Skeletal muscle cell (primary cell): Measurements from ENCODE around the gene EFCAB13.

Source experiments
- DNase-seq: peaks from one replicate; pipeline ENCODE4 v3.0.0-alpha.2; 2010; ENCODE audit warnings: low read depth
- H3K4me3 ChIP-seq: 2 replicates; pipeline ENCODE4 v1.5.1; 2011; ENCODE audit warnings: low read depth, mild to moderate bottlenecking, control low read depth, low read length, moderate library complexity

The EFCAB13 gene

DNA sequence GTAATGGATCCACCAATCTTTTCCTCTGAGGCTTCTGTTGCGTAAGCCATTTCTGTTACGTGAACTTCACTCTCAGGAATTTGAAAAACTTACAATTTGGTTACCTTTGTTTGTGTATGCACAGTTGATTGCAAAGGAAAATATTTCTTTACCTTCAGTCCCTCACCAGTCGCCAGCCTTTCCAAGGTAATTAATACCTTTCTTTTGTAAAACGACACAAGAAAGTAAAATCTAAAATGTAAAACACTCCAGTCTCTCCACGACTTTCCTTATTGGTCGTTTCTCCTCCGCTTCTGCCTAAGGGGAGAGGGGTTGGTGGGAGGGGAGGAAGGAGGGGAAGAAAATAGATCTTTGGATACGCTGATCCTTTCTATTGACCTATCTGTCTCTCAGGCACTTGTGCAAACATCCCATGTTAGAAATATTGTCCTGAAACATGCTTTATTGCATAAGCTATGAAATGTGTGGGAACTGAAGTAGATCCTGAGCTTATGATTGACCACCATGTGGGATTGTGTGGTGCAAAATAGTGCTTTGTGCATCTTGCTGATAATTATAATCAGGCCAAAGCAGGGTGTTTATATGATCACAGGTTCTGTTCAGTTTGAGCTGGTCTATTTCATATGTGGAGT lies 32.4 kb upstream of the EFCAB13 start:
- H3K4me3 ChIP-seq: no peak overlapping the region
- DNase-seq: no peak

DNA sequence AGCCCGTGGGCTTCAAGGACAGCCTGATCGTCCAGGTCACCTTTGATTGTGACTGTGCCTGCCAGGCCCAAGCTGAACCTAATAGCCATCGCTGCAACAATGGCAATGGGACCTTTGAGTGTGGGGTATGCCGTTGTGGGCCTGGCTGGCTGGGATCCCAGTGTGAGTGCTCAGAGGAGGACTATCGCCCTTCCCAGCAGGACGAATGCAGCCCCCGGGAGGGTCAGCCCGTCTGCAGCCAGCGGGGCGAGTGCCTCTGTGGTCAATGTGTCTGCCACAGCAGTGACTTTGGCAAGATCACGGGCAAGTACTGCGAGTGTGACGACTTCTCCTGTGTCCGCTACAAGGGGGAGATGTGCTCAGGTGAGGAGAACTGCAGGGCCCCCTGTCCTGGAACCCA lies 31.5 kb upstream of the EFCAB13 start:
- H3K4me3 ChIP-seq: no peak overlapping the region
- no peak for DNase-seq

DNA sequence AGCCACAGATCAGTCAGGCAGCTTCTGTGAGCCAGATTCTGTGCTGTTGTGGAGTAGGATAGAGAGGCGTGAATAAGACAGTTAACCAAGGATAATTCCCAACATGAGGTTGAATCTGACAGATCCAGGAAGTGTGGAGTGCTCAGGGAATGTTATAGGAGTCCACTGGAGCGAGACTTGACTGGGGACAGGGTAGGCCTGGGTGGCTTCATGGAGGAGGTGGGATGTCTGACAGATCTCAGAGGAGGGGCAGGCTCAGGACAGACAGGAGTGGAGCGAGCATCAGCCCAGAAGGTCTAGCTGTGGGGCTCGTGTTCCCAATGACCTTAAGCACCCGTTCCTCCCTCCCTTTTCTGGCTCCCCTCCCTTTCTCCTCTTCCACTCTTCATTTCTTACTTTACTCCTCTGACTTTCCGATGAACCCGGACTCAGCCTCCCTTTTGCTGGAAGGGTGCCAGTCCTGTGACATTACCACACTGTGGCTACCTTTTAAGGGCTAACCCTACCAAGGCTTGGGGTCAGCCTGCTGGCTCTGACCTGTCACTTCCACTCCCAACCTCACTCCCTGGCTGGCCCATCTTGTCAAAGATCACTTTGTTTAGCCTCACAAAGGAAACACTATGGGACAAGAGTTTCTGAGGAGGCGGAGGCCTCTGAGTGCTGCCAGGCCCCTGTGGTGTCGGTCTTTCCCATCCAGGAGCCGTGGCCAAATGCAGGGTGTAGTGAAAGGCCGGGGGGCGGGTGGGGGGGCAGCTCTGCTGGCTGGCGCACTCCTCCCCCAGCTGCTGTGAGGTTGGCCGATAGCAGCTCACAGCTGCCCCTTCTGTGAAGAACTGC lies 28.5 kb upstream of the EFCAB13 start:
- no peak overlapping the region for H3K4me3 ChIP-seq
- no peak for DNase-seq

DNA sequence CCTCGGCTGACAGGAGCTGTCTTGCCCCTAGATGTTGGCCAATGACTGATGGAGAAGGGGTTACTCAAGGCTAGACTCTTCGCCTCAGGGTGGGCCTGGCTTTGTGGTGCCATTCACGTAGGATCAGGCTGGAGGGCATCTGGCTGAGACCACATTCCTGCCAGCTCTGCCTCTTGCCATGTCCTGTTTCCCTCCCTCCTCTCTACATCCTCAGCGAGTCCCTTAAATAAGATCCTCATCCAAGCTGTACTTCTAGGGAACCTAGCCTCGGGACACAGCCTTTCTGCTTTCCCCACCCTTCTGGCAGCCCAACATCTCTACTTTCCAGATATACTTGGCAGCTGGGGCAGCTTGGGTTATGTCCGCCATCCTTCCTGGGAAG lies 27.9 kb upstream of the EFCAB13 start:
- no peak overlapping the region for H3K4me3 ChIP-seq
- no peak for DNase-seq

DNA sequence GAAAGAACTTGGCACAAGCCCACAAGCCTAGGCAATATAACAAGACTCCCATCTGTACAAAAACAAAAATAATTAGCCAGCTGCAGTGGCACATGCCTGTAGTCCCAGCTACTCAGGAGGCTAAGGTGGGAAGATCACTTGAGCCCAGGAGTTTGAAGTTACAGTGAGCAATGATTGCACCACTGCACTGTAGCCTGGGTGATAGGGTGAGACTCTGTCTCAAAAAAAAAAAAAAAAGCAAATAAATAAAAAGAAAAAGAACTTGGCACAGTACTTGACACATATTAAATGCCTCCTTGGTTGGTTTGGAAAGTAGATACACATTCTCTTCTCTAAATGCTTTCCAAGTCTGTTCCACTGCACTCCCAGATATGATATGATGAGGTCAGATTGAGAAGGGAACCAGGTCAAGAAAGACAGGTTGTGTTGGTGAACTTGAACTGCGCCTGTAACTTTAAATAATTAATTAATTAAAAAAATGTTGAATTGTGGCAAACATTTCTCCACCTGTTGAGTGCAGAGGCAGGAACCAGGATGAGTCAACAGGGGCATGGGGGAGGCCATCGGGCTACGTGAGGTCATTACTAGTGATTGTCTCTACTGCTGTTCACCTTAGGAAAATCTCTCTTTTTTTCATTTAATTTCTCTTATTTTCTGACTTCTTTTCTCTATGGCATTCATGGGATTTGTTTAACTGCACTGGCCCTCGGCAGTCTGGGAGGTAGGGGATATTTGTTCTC lies 25.9 kb upstream of the EFCAB13 start:
- no peak overlapping the region for H3K4me3 ChIP-seq
- DNase-seq: no peak

DNA sequence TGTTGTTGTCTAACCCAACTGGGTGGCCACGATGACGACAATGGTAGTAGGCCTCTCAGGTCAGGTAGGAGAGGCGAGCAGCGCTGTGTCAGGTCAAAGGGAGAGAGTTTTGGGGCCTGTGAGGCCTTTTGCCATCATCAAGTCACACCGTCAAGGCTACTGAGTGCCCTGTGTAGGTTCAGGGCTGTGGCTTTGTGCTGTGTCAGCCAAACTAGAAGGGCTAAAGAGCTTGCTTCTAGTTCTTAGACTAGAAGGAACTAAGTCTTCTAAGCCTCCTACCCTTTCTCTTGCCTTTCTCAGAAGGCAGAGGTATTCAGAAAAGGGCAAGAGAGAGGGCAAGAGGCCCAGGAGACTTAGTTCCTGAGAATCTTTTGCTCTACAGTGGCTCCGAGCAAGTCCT lies 25.0 kb upstream of the EFCAB13 start:
- DNase-seq: no peak
- no peak overlapping the region for H3K4me3 ChIP-seq

DNA sequence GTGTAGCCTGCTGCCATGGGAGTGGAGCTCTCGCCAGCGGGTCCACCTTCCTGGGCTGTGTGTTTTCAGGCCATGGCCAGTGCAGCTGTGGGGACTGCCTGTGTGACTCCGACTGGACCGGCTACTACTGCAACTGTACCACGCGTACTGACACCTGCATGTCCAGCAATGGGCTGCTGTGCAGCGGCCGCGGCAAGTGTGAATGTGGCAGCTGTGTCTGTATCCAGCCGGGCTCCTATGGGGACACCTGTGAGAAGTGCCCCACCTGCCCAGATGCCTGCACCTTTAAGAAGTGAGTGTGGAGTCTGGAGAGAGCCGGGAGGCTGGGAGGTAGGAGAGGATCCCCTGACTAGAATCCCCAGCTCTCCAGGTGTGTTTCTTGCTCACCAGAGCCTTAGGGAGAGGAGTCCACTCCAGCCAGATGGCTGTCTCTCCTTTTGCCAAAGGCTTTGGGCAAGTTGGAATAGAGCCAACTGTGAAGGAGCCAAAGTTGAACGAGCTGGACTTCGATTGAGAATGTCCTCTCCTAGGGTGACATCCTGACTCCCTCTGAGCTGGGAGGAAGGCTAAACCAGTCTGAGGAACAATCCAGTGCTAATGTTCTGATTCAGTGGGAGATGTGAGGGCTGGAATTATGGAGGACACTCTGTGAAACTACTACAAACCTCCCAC lies 24.4 kb upstream of the EFCAB13 start:
- no peak for DNase-seq
- no peak overlapping the region for H3K4me3 ChIP-seq

DNA sequence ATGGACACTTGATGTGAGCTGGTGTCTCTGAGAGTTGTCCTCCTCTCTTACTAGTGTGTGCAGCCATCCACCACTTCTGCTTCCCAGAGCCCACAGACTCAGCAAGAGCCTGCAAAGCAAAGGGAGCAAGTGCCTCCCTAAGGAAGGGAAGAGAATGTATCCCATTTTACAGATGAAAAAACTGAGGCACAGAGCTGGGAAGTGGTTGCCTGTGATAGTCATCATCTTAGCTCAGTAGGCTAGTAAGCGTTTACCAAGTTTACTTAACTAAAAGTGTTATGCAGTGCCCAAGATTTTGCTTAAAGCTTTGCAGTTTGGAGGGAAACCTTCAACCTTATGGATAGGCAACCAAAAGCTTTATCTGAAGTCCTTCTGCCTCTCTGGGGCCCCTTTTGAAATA lies 23.0 kb upstream of the EFCAB13 start:
- DNase-seq: no peak
- no peak overlapping the region for H3K4me3 ChIP-seq

DNA sequence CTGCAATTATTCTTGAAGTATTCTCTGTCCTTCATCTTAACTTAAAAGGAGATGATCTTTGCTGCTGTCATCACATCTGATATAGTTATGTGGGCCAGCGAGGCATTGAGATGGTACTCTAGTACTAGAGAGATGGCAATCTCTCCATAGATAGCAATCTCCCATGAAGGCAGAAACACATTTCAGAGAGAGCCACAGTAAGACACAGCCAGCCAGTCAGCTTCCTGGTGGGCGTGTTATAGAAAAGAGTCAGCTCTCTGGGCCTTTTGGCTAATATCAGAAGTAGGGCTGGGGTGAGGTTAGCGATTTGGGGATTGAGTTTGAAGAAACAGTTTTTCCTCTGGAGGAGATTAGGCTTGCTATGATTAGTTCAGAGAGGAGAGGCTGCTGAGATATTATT lies 22.6 kb upstream of the EFCAB13 start:
- H3K4me3 ChIP-seq: no peak overlapping the region
- no peak for DNase-seq

DNA sequence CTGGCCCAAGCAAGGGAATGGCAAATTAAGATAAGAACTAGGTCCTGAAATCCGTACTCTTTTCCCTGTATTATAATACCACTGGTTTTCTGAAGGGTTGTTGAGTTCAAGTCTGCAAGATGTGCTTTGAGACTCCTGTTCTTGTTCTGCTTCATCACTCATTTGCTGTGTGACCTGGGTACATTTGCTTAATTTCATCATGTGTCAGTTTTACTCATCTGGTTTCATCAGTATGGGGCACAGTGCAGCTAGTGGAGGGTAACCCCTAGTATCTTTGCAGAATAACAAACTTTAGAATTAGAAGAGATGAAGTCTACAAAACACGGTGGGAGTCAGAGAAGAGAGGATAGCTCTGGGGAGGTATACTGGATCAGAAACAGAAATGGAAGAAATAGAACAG lies 21.9 kb upstream of the EFCAB13 start:
- no peak overlapping the region for H3K4me3 ChIP-seq
- DNase-seq: no peak

DNA sequence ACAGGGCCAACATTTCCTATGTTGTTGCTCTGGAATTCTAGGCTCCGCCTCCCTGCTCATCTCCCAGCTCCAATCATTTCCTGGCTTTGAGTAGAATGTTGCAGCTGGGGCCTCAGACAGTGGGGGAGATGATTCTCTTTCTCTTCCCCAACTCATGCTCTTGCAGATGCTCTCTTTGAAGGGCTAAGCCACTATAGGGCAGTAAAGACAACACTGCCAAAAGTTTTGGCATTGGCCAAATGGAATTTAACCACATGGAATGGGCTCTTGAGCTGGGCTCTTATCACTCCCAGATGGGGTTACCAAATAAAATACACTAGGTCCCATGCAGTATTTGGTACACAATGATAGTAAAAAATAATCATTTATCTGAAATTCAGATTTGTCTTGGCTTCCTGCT lies 19.6 kb upstream of the EFCAB13 start:
- DNase-seq: no peak
- H3K4me3 ChIP-seq: no peak overlapping the region

DNA sequence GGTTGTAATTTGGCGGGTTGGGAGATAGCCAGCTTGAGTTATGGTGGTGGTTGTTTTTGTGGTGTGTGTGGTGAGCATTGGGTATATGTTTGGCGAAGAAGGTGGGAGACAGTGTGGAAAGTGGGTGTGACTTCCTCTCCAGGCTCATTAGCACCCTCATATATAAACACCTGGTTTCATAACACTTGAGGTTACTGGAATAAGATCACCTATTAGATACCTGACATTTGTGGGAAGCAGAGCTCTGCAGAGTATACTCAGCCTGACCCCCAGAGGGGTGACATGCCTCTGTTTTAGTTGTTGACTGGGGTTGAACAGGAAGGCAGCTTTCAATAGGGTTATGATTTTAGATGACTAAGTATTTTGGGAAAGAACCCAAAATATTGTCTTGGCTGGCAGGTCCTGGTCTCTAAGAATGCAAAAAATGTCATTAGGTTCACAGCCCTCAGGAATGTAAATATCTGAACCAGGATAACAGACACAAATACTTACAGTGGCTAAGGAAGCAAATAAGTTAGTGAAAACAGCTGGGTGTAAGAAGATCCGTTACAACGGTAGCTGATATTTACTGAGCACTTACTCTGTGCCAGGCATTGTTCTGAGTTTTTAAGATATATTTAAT lies 18.3 kb upstream of the EFCAB13 start:
- no peak overlapping the region for H3K4me3 ChIP-seq
- DNase-seq: peak; percentile 60

DNA sequence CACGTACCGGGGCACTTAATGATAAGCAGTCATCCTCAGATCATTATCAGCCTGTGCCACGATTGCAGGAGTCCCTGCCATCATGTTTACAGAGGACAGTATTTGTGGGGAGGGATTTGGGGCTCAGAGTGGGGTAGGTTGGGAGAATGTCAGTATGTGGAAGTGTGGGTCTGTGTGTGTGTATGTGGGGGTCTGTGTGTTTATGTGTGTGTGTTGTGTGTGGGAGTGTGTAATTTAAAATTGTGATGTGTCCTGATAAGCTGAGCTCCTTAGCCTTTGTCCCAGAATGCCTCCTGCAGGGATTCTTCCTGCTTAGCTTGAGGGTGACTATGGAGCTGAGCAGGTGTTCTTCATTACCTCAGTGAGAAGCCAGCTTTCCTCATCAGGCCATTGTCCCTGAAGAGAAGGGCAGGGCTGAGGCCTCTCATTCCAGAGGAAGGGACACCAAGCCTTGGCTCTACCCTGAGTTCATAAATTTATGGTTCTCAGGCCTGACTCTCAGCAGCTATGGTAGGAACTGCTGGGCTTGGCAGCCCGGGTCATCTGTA lies 13.5 kb upstream of the EFCAB13 start:
- no peak overlapping the region for H3K4me3 ChIP-seq

DNA sequence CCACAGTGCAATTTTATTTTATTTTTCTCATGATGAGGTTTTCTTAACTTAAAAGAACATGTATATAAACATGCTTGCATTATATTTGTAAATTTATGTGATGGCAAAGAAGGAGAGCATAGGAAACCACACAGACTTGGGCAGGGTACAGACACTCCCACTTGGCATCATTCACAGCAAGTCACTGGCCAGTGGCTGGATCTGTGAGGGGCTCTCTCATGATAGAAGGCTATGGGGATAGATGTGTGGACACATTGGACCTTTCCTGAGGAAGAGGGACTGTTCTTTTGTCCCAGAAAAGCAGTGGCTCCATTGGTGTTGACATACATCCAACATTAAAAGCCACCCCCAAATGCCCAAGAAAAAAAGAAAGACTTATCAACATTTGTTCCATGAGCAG lies 12.3 kb upstream of the EFCAB13 start:
- H3K4me3 ChIP-seq: no peak overlapping the region
- no peak for DNase-seq

More for the DNA sequence above, 13.5 kb upstream of the EFCAB13 start:
- DNase-seq: no peak

DNA sequence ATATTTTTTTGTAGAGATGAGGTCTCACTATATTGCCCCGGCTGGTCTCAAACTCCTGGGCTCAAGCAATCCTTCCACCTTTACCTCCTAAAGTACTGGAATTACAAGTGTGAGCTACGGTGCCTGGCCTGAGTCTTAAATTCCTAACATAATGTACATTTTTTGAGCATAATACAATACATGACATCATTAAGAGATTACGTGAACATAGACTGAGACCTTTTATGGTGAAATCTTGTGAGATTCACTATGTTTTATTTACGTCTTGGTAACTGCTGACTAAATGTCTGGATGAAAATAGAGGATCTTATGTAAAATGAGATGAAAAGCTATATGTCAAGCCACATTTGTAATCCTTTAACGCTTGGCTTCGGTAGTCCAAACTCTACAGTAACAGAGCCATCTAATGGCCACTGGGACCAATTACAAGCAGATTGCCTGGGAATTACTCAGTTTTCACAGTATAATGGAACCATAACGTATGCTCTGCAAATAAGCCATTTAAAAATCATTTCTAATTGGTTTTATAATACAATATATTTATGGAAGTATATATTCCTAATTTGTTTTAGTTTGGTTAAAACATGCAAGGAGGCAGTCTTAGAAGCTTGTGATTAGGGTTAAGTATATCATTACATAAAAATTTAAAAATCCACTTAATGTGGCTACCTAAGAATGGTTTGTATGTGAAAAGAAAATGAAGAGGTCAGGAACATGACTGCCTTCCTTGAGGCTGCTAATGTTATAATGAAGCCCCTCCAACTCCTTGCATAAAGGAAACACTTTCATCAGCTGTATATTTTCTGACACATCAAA lies 8.1 kb upstream of the EFCAB13 start:
- no peak overlapping the region for H3K4me3 ChIP-seq
- DNase-seq: peak; percentile 91

DNA sequence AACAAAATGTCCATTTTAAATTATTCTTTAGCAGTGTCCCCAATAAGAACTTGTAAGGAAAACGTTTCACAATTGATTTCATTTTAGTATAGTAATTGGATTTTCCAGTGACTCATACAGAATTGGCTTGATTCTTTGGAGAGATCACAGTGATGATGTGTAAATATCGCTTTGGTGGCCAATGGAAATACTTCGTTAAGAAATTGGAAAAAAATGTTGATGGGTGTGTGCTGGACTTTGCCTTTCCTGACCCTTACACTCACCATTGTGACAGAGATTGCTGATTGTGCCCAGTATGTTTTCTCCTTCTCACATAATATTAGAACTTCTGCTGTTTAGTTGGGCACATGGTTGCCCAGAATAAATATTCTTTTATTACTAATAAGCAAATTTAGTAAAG lies 7.4 kb upstream of the EFCAB13 start:
- H3K4me3 ChIP-seq: no peak overlapping the region
- no peak for DNase-seq

DNA sequence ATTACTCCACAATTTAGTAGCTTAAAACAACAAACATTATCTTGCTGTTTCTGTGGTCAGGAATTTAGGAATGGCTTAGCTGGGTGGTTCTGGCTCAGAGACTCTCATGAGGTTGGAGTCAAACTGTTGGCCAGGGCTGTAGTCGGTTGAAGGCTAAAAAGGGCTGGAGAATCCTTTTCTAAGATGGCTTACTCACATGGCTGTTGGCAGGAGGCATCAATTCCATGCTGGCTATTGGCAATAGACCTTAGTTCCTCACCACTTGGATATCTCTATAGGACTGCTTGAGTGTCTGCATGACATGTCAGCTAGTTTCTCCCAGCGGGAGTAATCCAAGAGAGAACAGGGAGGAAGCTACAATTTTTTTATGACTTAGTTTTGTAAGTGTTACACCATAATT lies 6.6 kb upstream of the EFCAB13 start:
- no peak overlapping the region for H3K4me3 ChIP-seq
- DNase-seq: no peak

DNA sequence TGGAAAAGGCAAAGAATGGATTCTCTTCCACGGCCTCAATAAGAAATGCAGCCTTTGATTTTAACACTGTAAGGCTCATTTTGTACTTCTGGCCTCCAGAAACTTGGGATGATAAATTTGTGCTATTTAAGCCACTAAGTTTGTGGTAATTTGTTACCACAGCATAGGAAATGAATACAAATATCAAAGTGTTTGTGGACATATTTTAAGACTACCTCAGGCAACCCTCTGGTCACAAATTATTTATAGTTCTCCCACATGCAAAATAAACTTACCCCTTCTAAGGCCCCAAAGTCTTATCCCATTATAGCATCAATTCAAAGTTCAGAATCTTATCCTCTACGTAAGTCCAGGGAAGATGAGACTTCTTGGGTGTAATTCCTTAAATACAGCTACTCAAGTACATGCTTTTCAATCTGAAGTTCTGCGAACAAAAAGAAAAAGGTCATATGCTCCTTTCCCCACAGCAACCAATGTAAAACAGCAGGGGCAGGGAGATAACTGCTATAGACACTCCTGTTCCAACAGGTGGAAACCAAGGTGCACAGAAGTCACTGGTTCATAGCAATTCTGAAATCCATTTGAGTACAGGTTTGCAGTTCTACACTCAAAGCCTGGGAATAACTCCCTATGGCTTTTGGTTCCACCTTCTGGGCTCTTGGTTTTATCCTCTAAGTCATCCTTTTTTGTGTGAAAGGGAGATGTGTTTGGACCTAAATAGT lies 5.4 kb upstream of the EFCAB13 start:
- H3K4me3 ChIP-seq: no peak overlapping the region
- DNase-seq: no peak
